Activated CD8-positive, alpha-beta T cell treated with anti-CD3 and anti-CD28 coated beads for 36 hours (primary cell): ENCODE results near the gene DDX53. TPM values are rescaled to one million over a fixed set of nuclear protein-coding genes. Genes with fewer than 3 reads are reported as not detected.

ENCODE experiments used
- ATAC-seq: fragments of 200-7000 bp; cut with Tn5 transposase; one replicate; pipeline ENCODE4 v1.10.0; 2021; ENCODE audit warnings: mild to moderate bottlenecking, moderate library complexity
- CTCF ChIA-PET: fragments of 350-600 bp; sonication (Branson Sonifier 250); formaldehyde crosslinking; loops from one replicate; lab custom pipeline; 2021; ENCODE audit warnings: antibody characterized with exemption; lab: Charles Lee
- POLR2A ChIA-PET: fragments of 350-600 bp; sonication (Branson Sonifier 250); formaldehyde crosslinking; loops from one replicate; lab custom pipeline; 2021; ENCODE audit warnings: antibody characterized with exemption; lab: Charles Lee
- DNase-seq: peaks from one replicate; pipeline ENCODE4 v3.0.0-alpha.2; 2020
- H3K27ac Mint-ChIP-seq: one replicate; pipeline ENCODE4 v1.8.0; 2021; ENCODE audit warnings: mild to moderate bottlenecking, mixed read lengths
- H3K27me3 Mint-ChIP-seq: one replicate; pipeline ENCODE4 v1.8.0; 2021; ENCODE audit warnings: mixed read lengths
- H3K36me3 Mint-ChIP-seq: one replicate; pipeline ENCODE4 v1.8.0; 2021; ENCODE audit warnings: low read depth, mixed read lengths
- H3K4me1 Mint-ChIP-seq: one replicate; pipeline ENCODE4 v1.8.0; 2021; ENCODE audit warnings: low read depth, mixed read lengths
- H3K4me3 Mint-ChIP-seq: one replicate; pipeline ENCODE4 v1.8.0; 2021; ENCODE audit warnings: mild to moderate bottlenecking, moderate library complexity, mixed read lengths
- H3K9me3 Mint-ChIP-seq: one replicate; pipeline ENCODE4 v1.8.0; 2021; ENCODE audit warnings: mixed read lengths
- CTCF ChIP-seq: fragments of 200-600 bp; IDR thresholded peaks from one replicate; pipeline ENCODE4 v1.8.0; 2022; ENCODE audit warnings: antibody characterized with exemption, mild to moderate bottlenecking
- intact Hi-C: fragments of 100-400 bp; cut with micrococcal nuclease; formaldehyde crosslinking; loops from one replicate; pipeline ENCODE4 v1.10.0; 2022
- total RNA-seq, 2 experiments: library from RNA; stranded (reverse); gene quantifications; one replicate each; pipeline ENCODE4 v1.2.3, GENCODE V29; 2021

Gene DDX53
- total RNA-seq, 2 experiments from 2014 or later: not detected

DNA sequence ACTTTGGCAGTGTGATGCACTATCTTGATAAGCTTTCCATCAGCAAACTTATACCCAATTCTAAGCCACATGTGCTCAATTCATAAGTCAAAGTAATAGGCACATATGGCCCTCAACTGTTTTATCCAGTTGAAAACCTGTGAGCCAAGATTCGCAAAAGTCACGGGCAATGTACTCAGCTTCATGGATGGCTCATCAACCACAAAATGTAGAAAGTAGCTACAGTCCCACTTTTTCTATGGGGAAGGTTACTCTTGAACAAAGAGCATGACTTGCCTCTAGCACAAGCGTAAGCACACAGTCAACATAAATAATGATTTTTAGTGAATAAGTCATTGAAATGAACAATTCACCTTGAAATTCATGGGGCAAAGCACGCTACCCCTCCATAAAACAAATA, 25.1 kb upstream of the DDX53 start:
- Mint-ChIP-seq H3K27ac (no peak overlapping the region), H3K36me3 (no peaks in the 10 kb centered on the region), H3K27me3 (no peaks in the 10 kb centered on the region), H3K4me3 (no peak overlapping the region), H3K4me1 (no peaks in the 10 kb centered on the region), H3K9me3 (no peaks in the 10 kb centered on the region)
- no peak for DNase-seq
- ATAC-seq: no peak
- ChIA-PET POLR2A (no interaction called here), CTCF (no interaction called here)
- no peak for TF ChIP-seq CTCF
- intact Hi-C loops: no loop called here

GRCh38 chrX:22975786-22976185, 24.0 kb upstream of the DDX53 start:
- ChIA-PET POLR2A (no interaction called here), CTCF (no interaction called here)
- intact Hi-C loops: no loop called here
- ATAC-seq: no peak
- DNase-seq: no peak
- H3K9me3 Mint-ChIP-seq: no peaks in the 10 kb centered on the region
- no peaks in the 10 kb centered on the region for H3K36me3 Mint-ChIP-seq
- H3K27ac Mint-ChIP-seq: no peak overlapping the region
- no peak overlapping the region for H3K4me3 Mint-ChIP-seq
- H3K27me3 Mint-ChIP-seq: no peaks in the 10 kb centered on the region
- no peaks in the 10 kb centered on the region for H3K4me1 Mint-ChIP-seq
- no peak for TF ChIP-seq CTCF

- CTCF ChIA-PET: no interaction called here
- Mint-ChIP-seq H3K27me3 (peaks cover 1% of the 10 kb centered on the region), H3K27ac (no peak overlapping the region), H3K36me3 (no peaks in the 10 kb centered on the region), H3K4me1 (no peaks in the 10 kb centered on the region), H3K9me3 (no peaks in the 10 kb centered on the region), H3K4me3 (no peak overlapping the region)
- DNase-seq (no peak), ATAC-seq (no peak)
- intact Hi-C loops: no loop called here
- POLR2A ChIA-PET: no interaction called here
- no peak for TF ChIP-seq CTCF
These were observed 13.8 kb upstream of the DDX53 start for GRCh38 chrX:22985958-22986357.

DNA sequence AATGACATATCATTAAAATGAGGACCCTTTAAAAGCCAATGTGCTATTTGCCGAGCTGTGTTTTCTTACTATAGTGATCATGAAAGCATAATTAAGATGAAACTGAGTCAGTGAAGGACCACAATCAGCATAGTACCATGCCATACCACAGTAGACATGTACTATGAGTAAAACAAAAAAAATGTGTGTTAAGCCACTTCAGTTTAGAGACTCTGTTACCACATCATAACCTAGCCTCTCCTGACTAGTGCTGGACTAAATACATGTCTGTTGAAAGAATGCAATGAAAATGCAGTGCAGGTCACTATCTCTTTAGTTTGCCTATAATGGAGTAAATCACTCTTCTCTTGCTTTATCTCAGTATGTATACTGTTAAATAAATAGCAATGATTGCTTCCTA, 12.3 kb upstream of the DDX53 start:
- intact Hi-C loops: no loop called here
- Mint-ChIP-seq H3K27ac (no peak overlapping the region), H3K27me3 (peaks cover 1% of the 10 kb centered on the region), H3K4me3 (no peak overlapping the region), H3K4me1 (no peaks in the 10 kb centered on the region), H3K36me3 (no peaks in the 10 kb centered on the region), H3K9me3 (no peaks in the 10 kb centered on the region)
- CTCF ChIA-PET: no interaction called here
- ATAC-seq (no peak), DNase-seq (no peak)
- no peak for TF ChIP-seq CTCF
- POLR2A ChIA-PET: no interaction called here

- ATAC-seq (no peak), DNase-seq (no peak)
- TF ChIP-seq CTCF: no peak
- intact Hi-C loops: no loop called here
- no peaks in the 10 kb centered on the region for H3K27me3 Mint-ChIP-seq
- no peaks in the 10 kb centered on the region for H3K4me1 Mint-ChIP-seq
- no peak overlapping the region for H3K4me3 Mint-ChIP-seq
- H3K27ac Mint-ChIP-seq: no peak overlapping the region
- ChIA-PET POLR2A (no interaction called here), CTCF (no interaction called here)
- no peaks in the 10 kb centered on the region for H3K36me3 Mint-ChIP-seq
- H3K9me3 Mint-ChIP-seq: no peaks in the 10 kb centered on the region
These were observed 3.4 kb downstream of the DDX53 start for GRCh38 chrX:23003116-23003515.
